Ramos (cell line): ENCODE data around the gene RTN4RL2.

Source experiments
- in situ Hi-C: fragments of 300-500 bp; cut with MboI; formaldehyde crosslinking; loops from one replicate; pipeline ENCODE4 v1.14.3; 2022; ENCODE audit warnings: low sequenced_read_pairs; ENCODE audit not compliant: unreplicated experiment

The RTN4RL2 gene

DNA sequence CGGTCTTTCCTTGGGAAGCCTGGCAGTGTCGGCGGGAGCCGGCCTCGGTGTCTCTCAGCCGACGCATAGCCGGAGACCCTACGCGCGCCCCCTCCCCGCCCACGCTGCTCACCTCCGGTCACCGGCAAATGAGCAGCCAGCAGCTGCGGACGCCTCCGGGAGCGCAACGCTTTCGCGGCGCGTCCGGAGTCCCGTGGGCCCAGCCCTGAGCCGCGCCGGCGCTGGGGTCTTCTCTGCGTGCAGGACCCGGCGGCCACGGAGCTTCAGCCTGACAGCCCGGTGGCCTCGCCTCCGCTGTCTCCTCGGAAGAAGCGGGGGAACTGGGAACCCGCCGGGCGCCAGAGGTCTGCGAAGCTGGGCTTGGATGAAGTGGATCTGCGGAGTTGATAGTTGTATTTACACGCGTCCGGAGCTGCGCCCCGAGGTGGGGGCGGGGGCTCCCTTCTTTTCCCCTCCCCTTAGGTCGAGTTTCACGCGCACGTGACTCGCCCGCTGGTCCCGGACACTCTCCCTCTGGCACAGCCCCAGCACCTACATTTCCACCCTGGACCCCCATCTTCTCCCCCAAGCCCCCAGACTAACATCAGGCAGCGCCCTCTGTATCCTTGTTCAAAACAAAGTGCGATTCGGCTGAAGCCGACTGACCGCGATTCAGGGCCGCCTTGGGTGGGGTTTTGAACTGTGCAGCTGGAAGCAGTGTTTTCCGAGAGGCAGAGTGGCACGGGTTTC is 55.2 kb downstream of the RTN4RL2 start, which contains the start of gene SLC43A1:
Gene SLC43A1 (minus strand): TSS at position 371 of the 729 bp plus-strand sequence. CDS start 1,591 bp downstream, outside the sequence.
- in situ Hi-C loops = no loop called here

DNA sequence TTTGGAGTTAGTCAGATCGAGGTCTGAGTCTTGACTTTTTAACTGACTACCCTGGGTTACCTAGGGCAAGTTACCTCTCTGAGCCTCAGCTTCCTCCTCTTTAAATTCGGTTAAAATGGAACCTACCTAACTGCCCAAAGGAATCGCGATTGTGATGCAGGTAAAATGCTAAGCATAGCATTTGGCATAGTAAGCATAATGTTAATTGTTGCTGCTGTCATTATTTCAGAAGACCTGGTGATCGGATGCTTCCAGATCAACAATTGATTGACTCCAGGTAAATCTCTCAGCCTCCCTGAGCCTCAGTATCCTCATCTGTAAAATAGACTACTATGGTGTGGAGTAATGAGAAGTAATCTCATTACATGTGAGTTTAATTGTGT is 55.7 kb downstream of the RTN4RL2 start:
- in situ Hi-C loops = no loop called here

- in situ Hi-C loops = no loop called here
Measured at GRCh38 chr11:57521116-57521515, 60.8 kb downstream of the RTN4RL2 start.

GRCh38 chr11:57523419-57523818 is 63.1 kb downstream of the RTN4RL2 start:
- in situ Hi-C loops = no loop called here
